ENCODE results near the gene AMZ1. TPM values are rescaled to one million over a fixed set of nuclear protein-coding genes. Genes with fewer than 3 reads are reported as not detected.
"Not testable (repeated sequence)": the region's sequence is repeated elsewhere in the genome, so short reads cannot be mapped to it uniquely, and the experiment has no call there.

AMZ1 gene
- total RNA-seq, 2 donors from 2014 or later, result 0.66 to 1.6 TPM

- no peaks in the 10 kb centered on the region for H3K4me1 ChIP-seq (ENCODE audit: control insufficient read depth, insufficient read depth, low read length)
- 94 to 96% methylated on average over 10 to 17 of the region's 19 CpGs for WGBS, 2 experiments (ENCODE audit: insufficient coverage in 1 of 2, insufficient read length in 1 of 2)
- Mint-ChIP-seq H3K27me3 (ENCODE audit: insufficient read depth) (no peaks in the 10 kb centered on the region), H3K4me1 (peaks cover 4% of the 10 kb centered on the region), H3K36me3 (ENCODE audit: low read depth) (peaks cover 32% of the 10 kb centered on the region), H3K4me3 (no peak overlapping the region), H3K9me3 (peaks cover 21% of the 10 kb centered on the region), H3K27ac (no peak overlapping the region)
- H3K9me3 ChIP-seq (ENCODE audit: control insufficient read depth, low read length), result peaks cover 18% of the 10 kb centered on the region
- H3K4me3 ChIP-seq (ENCODE audit: low read length), result no peak overlapping the region
- DNase-seq, result no peak
- H3K9ac ChIP-seq (ENCODE audit: extremely low read depth, low read length, poor library complexity, severe bottlenecking), result no peak overlapping the region
- peaks cover 40% of the 10 kb centered on the region for H3K36me3 ChIP-seq (ENCODE audit: control insufficient read depth, insufficient read depth, low read length)
- no peak for TF ChIP-seq CTCF (conservative IDR thresholded peaks at IDR 0.05)
- no peaks in the 10 kb centered on the region for H3K27me3 ChIP-seq (ENCODE audit: control insufficient read depth, insufficient read depth, low read length, poor library complexity, severe bottlenecking)
- H3K27ac ChIP-seq (ENCODE audit: low read depth, low read length), result no peak overlapping the region
Observed at GRCh38 chr7:2738766-2739549, 51.0 kb downstream of the AMZ1 start.

GRCh38 chr7:2743523-2744185, 55.7 kb downstream of the AMZ1 start:
- H3K9ac ChIP-seq (ENCODE audit: extremely low read depth, low read length, poor library complexity, severe bottlenecking); H3K27me3 Mint-ChIP-seq (ENCODE audit: insufficient read depth); H3K4me1 ChIP-seq (ENCODE audit: control insufficient read depth, insufficient read depth, low read length); H3K4me1 Mint-ChIP-seq; DNase-seq; H3K4me3 Mint-ChIP-seq; H3K27me3 ChIP-seq (ENCODE audit: control insufficient read depth, insufficient read depth, low read length, poor library complexity, severe bottlenecking); H3K27ac ChIP-seq (ENCODE audit: low read depth, low read length); H3K27ac Mint-ChIP-seq: not testable (repeated sequence)
- Mint-ChIP-seq H3K9me3 (peaks cover 59% of the 10 kb centered on the region), H3K36me3 (ENCODE audit: low read depth) (peaks cover 53% of the 10 kb centered on the region)
- H3K36me3 ChIP-seq (ENCODE audit: control insufficient read depth, insufficient read depth, low read length), result peaks cover 30% of the 10 kb centered on the region
- peaks cover 18% of the 10 kb centered on the region for H3K9me3 ChIP-seq (ENCODE audit: control insufficient read depth, low read length)
- WGBS, 2 experiments (ENCODE audit: insufficient coverage in 1 of 2, insufficient read length in 1 of 2), result 96% methylated on average over 14 to 20 of the region's 20 CpGs
- peak overlapping the region; percentile 40 for H3K4me3 ChIP-seq (ENCODE audit: low read length)

- not testable (repeated sequence) for H3K4me3 Mint-ChIP-seq
Observed at GRCh38 chr7:2748684-2749083, 60.7 kb downstream of the AMZ1 start.

GRCh38 chr7:2750004-2750407, 62.0 kb downstream of the AMZ1 start:
- Mint-ChIP-seq H3K27me3 (ENCODE audit: insufficient read depth) (no peaks in the 10 kb centered on the region), H3K36me3 (ENCODE audit: low read depth) (peaks cover 32% of the 10 kb centered on the region), H3K4me1 (peaks cover 12% of the 10 kb centered on the region), H3K4me3 (no peak overlapping the region), H3K27ac (no peak overlapping the region), H3K9me3 (peaks cover 32% of the 10 kb centered on the region)
- Histone ChIP-seq H3K9me3 (ENCODE audit: control insufficient read depth, low read length) (no peaks in the 10 kb centered on the region), H3K36me3 (ENCODE audit: control insufficient read depth, insufficient read depth, low read length) (no peaks in the 10 kb centered on the region), H3K4me1 (ENCODE audit: control insufficient read depth, insufficient read depth, low read length) (no peaks in the 10 kb centered on the region), H3K4me3 (ENCODE audit: low read length) (no peak overlapping the region), H3K9ac (ENCODE audit: extremely low read depth, low read length, poor library complexity, severe bottlenecking) (no peak overlapping the region), H3K27me3 (ENCODE audit: control insufficient read depth, insufficient read depth, low read length, poor library complexity, severe bottlenecking) (no peaks in the 10 kb centered on the region), H3K27ac (ENCODE audit: low read depth, low read length) (no peak overlapping the region)
- 90 to 92% methylated on average over 5 of the region's 5 CpGs for WGBS, 2 experiments (ENCODE audit: insufficient coverage in 1 of 2, insufficient read length in 1 of 2)
- no peak for TF ChIP-seq CTCF (conservative IDR thresholded peaks at IDR 0.05)
- no peak for DNase-seq

More at GRCh38 chr7:2748684-2749083, 60.7 kb downstream of the AMZ1 start:
- not testable (repeated sequence) for H3K27ac ChIP-seq (ENCODE audit: low read depth, low read length); H3K4me3 ChIP-seq (ENCODE audit: low read length); H3K36me3 ChIP-seq (ENCODE audit: control insufficient read depth, insufficient read depth, low read length); H3K27me3 ChIP-seq (ENCODE audit: control insufficient read depth, insufficient read depth, low read length, poor library complexity, severe bottlenecking); H3K9ac ChIP-seq (ENCODE audit: extremely low read depth, low read length, poor library complexity, severe bottlenecking); H3K9me3 ChIP-seq (ENCODE audit: control insufficient read depth, low read length); H3K27ac Mint-ChIP-seq; H3K27me3 Mint-ChIP-seq (ENCODE audit: insufficient read depth); H3K4me1 ChIP-seq (ENCODE audit: control insufficient read depth, insufficient read depth, low read length); DNase-seq
- Mint-ChIP-seq H3K9me3 (peaks cover 45% of the 10 kb centered on the region), H3K4me1 (peaks cover 12% of the 10 kb centered on the region), H3K36me3 (ENCODE audit: low read depth) (peaks cover 34% of the 10 kb centered on the region)

All from endodermal cell (in vitro differentiated cells).